Measurements from ENCODE around the gene TPRG1.
"Not testable (repeated sequence)": the region's sequence is repeated elsewhere in the genome, so short reads cannot be mapped to it uniquely, and the experiment has no call there.

Gene TPRG1

GRCh38 chr3:189303584-189303983 is 131.8 kb downstream of the TPRG1 start:
- FAIRE-seq, result no peak
- DNase-seq (ENCODE audit: extremely low spot score, insufficient read length, low read depth), result no peak

GRCh38 chr3:189304465-189305351 is 132.9 kb downstream of the TPRG1 start:
- no peak for FAIRE-seq

GRCh38 chr3:189305412-189305811 is 133.6 kb downstream of the TPRG1 start:
- no peak for DNase-seq (ENCODE audit: extremely low spot score, insufficient read length, low read depth)
- FAIRE-seq, result peak; percentile 49

More at GRCh38 chr3:189304465-189305351, 132.9 kb downstream of the TPRG1 start:
- DNase-seq (ENCODE audit: extremely low spot score, insufficient read length, low read depth), result no peak

- DNase-seq (ENCODE audit: extremely low spot score, insufficient read length, low read depth) (no peak), FAIRE-seq (peak; percentile 81)
Observed at GRCh38 chr3:189307963-189308362, 136.2 kb downstream of the TPRG1 start.

- FAIRE-seq (no peak), DNase-seq (ENCODE audit: extremely low spot score, insufficient read length, low read depth) (no peak)
Observed at GRCh38 chr3:189308608-189309007, 136.8 kb downstream of the TPRG1 start.

GRCh38 chr3:189309400-189309975 is 137.7 kb downstream of the TPRG1 start:
- FAIRE-seq, result peak; percentile 63
- no peak for DNase-seq (ENCODE audit: extremely low spot score, insufficient read length, low read depth)

- FAIRE-seq (no peak), DNase-seq (ENCODE audit: extremely low spot score, insufficient read length, low read depth) (no peak)
Observed at GRCh38 chr3:189311521-189311920, 139.8 kb downstream of the TPRG1 start.

- FAIRE-seq, result no peak
- DNase-seq (ENCODE audit: extremely low spot score, insufficient read length, low read depth), result no peak
Observed at GRCh38 chr3:189312866-189313265, 141.1 kb downstream of the TPRG1 start.

GRCh38 chr3:189316296-189317019 is 144.7 kb downstream of the TPRG1 start:
- DNase-seq (ENCODE audit: extremely low spot score, insufficient read length, low read depth), result no peak
- FAIRE-seq, result no peak

- DNase-seq (ENCODE audit: extremely low spot score, insufficient read length, low read depth) (no peak), FAIRE-seq (no peak)
Observed at GRCh38 chr3:189317911-189318310, 146.1 kb downstream of the TPRG1 start.

- no peak for DNase-seq (ENCODE audit: extremely low spot score, insufficient read length, low read depth)
- no peak for FAIRE-seq
Observed at GRCh38 chr3:189320511-189320910, 148.7 kb downstream of the TPRG1 start.

GRCh38 chr3:189322339-189322738 is 150.6 kb downstream of the TPRG1 start:
- DNase-seq (ENCODE audit: extremely low spot score, insufficient read length, low read depth) (no peak), FAIRE-seq (no peak)

- peak; percentile 40 for DNase-seq (ENCODE audit: extremely low spot score, insufficient read length, low read depth)
- FAIRE-seq, result peak; percentile 99
Observed at GRCh38 chr3:189324538-189325138, 152.9 kb downstream of the TPRG1 start.

GRCh38 chr3:189325454-189325853 is 153.7 kb downstream of the TPRG1 start:
- DNase-seq (ENCODE audit: extremely low spot score, insufficient read length, low read depth), result no peak
- no peak for FAIRE-seq

GRCh38 chr3:189329630-189330029 is 157.9 kb downstream of the TPRG1 start:
- FAIRE-seq; DNase-seq (ENCODE audit: extremely low spot score, insufficient read length, low read depth): not testable (repeated sequence)

GRCh38 chr3:189330066-189330465 is 158.3 kb downstream of the TPRG1 start:
- DNase-seq (ENCODE audit: extremely low spot score, insufficient read length, low read depth) (no peak), FAIRE-seq (no peak)

GRCh38 chr3:189331002-189331418 is 159.2 kb downstream of the TPRG1 start:
- DNase-seq (ENCODE audit: extremely low spot score, insufficient read length, low read depth) (no peak), FAIRE-seq (no peak)

- FAIRE-seq, result no peak
- no peak for DNase-seq (ENCODE audit: extremely low spot score, insufficient read length, low read depth)
Observed at GRCh38 chr3:189334064-189334920, 162.5 kb downstream of the TPRG1 start.

- no peak for FAIRE-seq
- no peak for DNase-seq (ENCODE audit: extremely low spot score, insufficient read length, low read depth)
Observed at GRCh38 chr3:189337673-189338091, 165.9 kb downstream of the TPRG1 start.

All from GM18507 (cell line).